Measurements from ENCODE around the gene CHN2. TPM values are rescaled to one million over a fixed set of nuclear protein-coding genes. Genes with fewer than 3 reads are reported as not detected.

Gene CHN2
- total and polyA plus RNA-seq, 2 donors (not counting 1 experiment from before 2014, with no cell fraction given), result 0.86 to 1.4 TPM

GRCh38 chr7:29400437-29400836, 205.9 kb downstream of the CHN2 start:
- no peak overlapping the region for H2AFZ ChIP-seq (ENCODE audit: insufficient read depth, low read depth, low read length, poor library complexity, severe bottlenecking)
- no peak overlapping the region for H3K4me2 ChIP-seq (replicated peaks; ENCODE audit: low read depth, low read length, poor library complexity, severe bottlenecking)
- H3K9me3 ChIP-seq (ENCODE audit: control extremely low read depth in 1 of 3, control insufficient read depth in 2 of 3, insufficient read depth in 1 of 3, low read length in 2 of 3), result no peaks in the 10 kb centered on the region
- ChIA-PET POLR2A (no interaction called here), CTCF (interaction anchor here (2.2 kb wide), 1 partner anchor 9 kb away, joined by 8 read pairs; no protein-coding TSS in a partner anchor)
- no peaks in the 10 kb centered on the region for H3K4me1 ChIP-seq (ENCODE audit: control insufficient read depth in 2 of 2, insufficient read depth in 2 of 2, low read length in 2 of 2)
- ATAC-seq (ENCODE audit: low read depth), result no peak
- no peak overlapping the region for H3K9ac ChIP-seq (ENCODE audit: low read length)
- H3K79me2 ChIP-seq (ENCODE audit: control insufficient read depth, insufficient read depth, low read length), result no peaks in the 10 kb centered on the region
- no peaks in the 10 kb centered on the region for H3K36me3 ChIP-seq (replicated peaks in 1 of 2; ENCODE audit: control extremely low read depth in 1 of 2, control insufficient read depth in 1 of 2, extremely low read depth in 1 of 2, insufficient read depth in 2 of 2, low read length in 1 of 2)
- no peak for DNase-seq
- Mint-ChIP-seq H3K4me1 (no peaks in the 10 kb centered on the region), H3K4me3 (no peak overlapping the region), H3K27me3 (no peaks in the 10 kb centered on the region), H3K9me3 (ENCODE audit: insufficient read depth) (no peaks in the 10 kb centered on the region), H3K27ac (no peak overlapping the region)
- intact Hi-C loops (cut with micrococcal nuclease), result no loop called here
- no peaks in the 10 kb centered on the region for H3K27me3 ChIP-seq (replicated peaks in 1 of 4; ENCODE audit: control extremely low read depth in 1 of 4, control insufficient read depth in 3 of 4, insufficient read depth in 4 of 4, low read length in 3 of 4)
- H3K27ac ChIP-seq (ENCODE audit: low read length in 2 of 2), result no peak overlapping the region
- H3K4me3 ChIP-seq (ENCODE audit: control extremely low read depth in 1 of 5, extremely low read depth in 1 of 5, insufficient read depth in 1 of 5, low read depth in 2 of 5, low read length in 4 of 5), result no peak overlapping the region
- no peaks in the 10 kb centered on the region for H4K20me1 ChIP-seq (ENCODE audit: control insufficient read depth, insufficient read depth, low read length, poor library complexity, severe bottlenecking)
- TF ChIP-seq EZH2 (IDR thresholded peaks at IDR 0.05; ENCODE audit: borderline replicate concordance, insufficient read depth, low read depth, low read length, poor library complexity, severe bottlenecking) (no peak), CTCF (IDR thresholded peaks at IDR 0.05) (no peak)
- 100% methylated on average over 1 of the region's 9 CpGs for WGBS (ENCODE audit: insufficient coverage)

GRCh38 chr7:29401769-29402168, 207.2 kb downstream of the CHN2 start:
- Histone ChIP-seq H3K4me1 (ENCODE audit: control insufficient read depth in 2 of 2, insufficient read depth in 2 of 2, low read length in 2 of 2) (no peaks in the 10 kb centered on the region), H3K9ac (ENCODE audit: low read length) (no peak overlapping the region), H3K27ac (ENCODE audit: low read length in 2 of 2) (no peak overlapping the region), H4K20me1 (ENCODE audit: control insufficient read depth, insufficient read depth, low read length, poor library complexity, severe bottlenecking) (no peaks in the 10 kb centered on the region), H3K79me2 (ENCODE audit: control insufficient read depth, insufficient read depth, low read length) (no peaks in the 10 kb centered on the region), H3K9me3 (ENCODE audit: control extremely low read depth in 1 of 3, control insufficient read depth in 2 of 3, insufficient read depth in 1 of 3, low read length in 2 of 3) (no peaks in the 10 kb centered on the region), H3K36me3 (replicated peaks in 1 of 2; ENCODE audit: control extremely low read depth in 1 of 2, control insufficient read depth in 1 of 2, extremely low read depth in 1 of 2, insufficient read depth in 2 of 2, low read length in 1 of 2) (no peaks in the 10 kb centered on the region), H3K27me3 (replicated peaks in 1 of 4; ENCODE audit: control extremely low read depth in 1 of 4, control insufficient read depth in 3 of 4, insufficient read depth in 4 of 4, low read length in 3 of 4) (no peaks in the 10 kb centered on the region), H3K4me2 (replicated peaks; ENCODE audit: low read depth, low read length, poor library complexity, severe bottlenecking) (no peak overlapping the region), H3K4me3 (ENCODE audit: control extremely low read depth in 1 of 5, extremely low read depth in 1 of 5, insufficient read depth in 1 of 5, low read depth in 2 of 5, low read length in 4 of 5) (no peak overlapping the region), H2AFZ (ENCODE audit: insufficient read depth, low read depth, low read length, poor library complexity, severe bottlenecking) (no peak overlapping the region)
- TF ChIP-seq CTCF (IDR thresholded peaks at IDR 0.05) (no peak), EZH2 (IDR thresholded peaks at IDR 0.05; ENCODE audit: borderline replicate concordance, insufficient read depth, low read depth, low read length, poor library complexity, severe bottlenecking) (no peak)
- ATAC-seq (ENCODE audit: low read depth) (no peak), DNase-seq (no peak)
- Mint-ChIP-seq H3K4me3 (no peak overlapping the region), H3K27me3 (peaks cover 2% of the 10 kb centered on the region), H3K27ac (no peak overlapping the region), H3K9me3 (ENCODE audit: insufficient read depth) (no peaks in the 10 kb centered on the region), H3K4me1 (no peaks in the 10 kb centered on the region)
- ChIA-PET POLR2A (no interaction called here), CTCF (no interaction called here)
- intact Hi-C loops (cut with micrococcal nuclease), result no loop called here
- WGBS (ENCODE audit: insufficient coverage), result 99% methylated on average over 11 of the region's 11 CpGs

All from B cell (primary cell).